Measurements from ENCODE around the gene BCR. TPM values are rescaled to one million over a fixed set of nuclear protein-coding genes. Genes with fewer than 3 reads are reported as not detected.

The BCR gene
- total and polyA plus RNA-seq, 2 donors (not counting 1 experiment from before 2014, with no cell fraction given), result 30.2 to 46.4 TPM

- H4K20me1 ChIP-seq (ENCODE audit: control insufficient read depth, insufficient read depth, low read length, poor library complexity, severe bottlenecking), result peaks cover 57% of the 10 kb centered on the region
- ChIA-PET POLR2A (no interaction called here), CTCF (interaction anchor here (0.5 to 2.3 kb wide), 3 partner anchors 11 to 94 kb away, joined by 3 to 8 read pairs (median 4); no protein-coding TSS in a partner anchor)
- Mint-ChIP-seq H3K9me3 (ENCODE audit: insufficient read depth) (no peaks in the 10 kb centered on the region), H3K27me3 (no peaks in the 10 kb centered on the region), H3K27ac (no peak overlapping the region), H3K4me1 (peaks cover 20% of the 10 kb centered on the region), H3K4me3 (no peak overlapping the region)
- H3K79me2 ChIP-seq (ENCODE audit: control insufficient read depth, insufficient read depth, low read length), result peaks cover 99% of the 10 kb centered on the region
- H3K4me3 ChIP-seq (ENCODE audit: control extremely low read depth in 1 of 5, extremely low read depth in 1 of 5, insufficient read depth in 1 of 5, low read depth in 2 of 5, low read length in 4 of 5), result no peak overlapping the region
- peaks cover 21 to 48% of the 10 kb centered on the region in 2 donors for H3K4me1 ChIP-seq (ENCODE audit: control insufficient read depth in 2 of 2, insufficient read depth in 2 of 2, low read length in 2 of 2)
- H2AFZ ChIP-seq (ENCODE audit: insufficient read depth, low read depth, low read length, poor library complexity, severe bottlenecking), result no peak overlapping the region
- H3K27me3 ChIP-seq (replicated peaks in 1 of 4; ENCODE audit: control extremely low read depth in 1 of 4, control insufficient read depth in 3 of 4, insufficient read depth in 4 of 4, low read length in 3 of 4), result no peaks in the 10 kb centered on the region
- H3K9ac ChIP-seq (ENCODE audit: low read length), result no peak overlapping the region
- no peaks in the 10 kb centered on the region for H3K9me3 ChIP-seq (ENCODE audit: control extremely low read depth in 1 of 3, control insufficient read depth in 2 of 3, insufficient read depth in 1 of 3, low read length in 2 of 3)
- no peak for DNase-seq
- ATAC-seq (ENCODE audit: low read depth), result no peak
- TF ChIP-seq EZH2 (IDR thresholded peaks at IDR 0.05; ENCODE audit: borderline replicate concordance, insufficient read depth, low read depth, low read length, poor library complexity, severe bottlenecking) (no peak), CTCF (IDR thresholded peaks at IDR 0.05) (no peak)
- no peak overlapping the region for H3K27ac ChIP-seq (ENCODE audit: low read length in 2 of 2)
- no peak overlapping the region for H3K4me2 ChIP-seq (replicated peaks; ENCODE audit: low read depth, low read length, poor library complexity, severe bottlenecking)
- 83% methylated on average over 7 of the region's 7 CpGs for WGBS (ENCODE audit: insufficient coverage)
- intact Hi-C loops (cut with micrococcal nuclease), result no loop called here
- H3K36me3 ChIP-seq (replicated peaks in 1 of 2; ENCODE audit: control extremely low read depth in 1 of 2, control insufficient read depth in 1 of 2, extremely low read depth in 1 of 2, insufficient read depth in 2 of 2, low read length in 1 of 2), result peaks cover 0 to 12% of the 10 kb centered on the region in 2 experiments
Measured at GRCh38 chr22:23187871-23188700, 7.8 kb downstream of the BCR start.

- intact Hi-C loops (cut with micrococcal nuclease), result no loop called here
- no peaks in the 10 kb centered on the region for H3K9me3 ChIP-seq (ENCODE audit: control extremely low read depth in 1 of 3, control insufficient read depth in 2 of 3, insufficient read depth in 1 of 3, low read length in 2 of 3)
- TF ChIP-seq EZH2 (IDR thresholded peaks at IDR 0.05; ENCODE audit: borderline replicate concordance, insufficient read depth, low read depth, low read length, poor library complexity, severe bottlenecking), result no peak
- no peak for TF ChIP-seq CTCF (IDR thresholded peaks at IDR 0.05)
- 100% methylated on average over 2 of the region's 9 CpGs for WGBS (ENCODE audit: insufficient coverage)
- H3K79me2 ChIP-seq (ENCODE audit: control insufficient read depth, insufficient read depth, low read length), result peaks cover 98% of the 10 kb centered on the region
- no peaks in the 10 kb centered on the region for H3K27me3 ChIP-seq (replicated peaks in 1 of 4; ENCODE audit: control extremely low read depth in 1 of 4, control insufficient read depth in 3 of 4, insufficient read depth in 4 of 4, low read length in 3 of 4)
- H2AFZ ChIP-seq (ENCODE audit: insufficient read depth, low read depth, low read length, poor library complexity, severe bottlenecking), result no peak overlapping the region
- POLR2A ChIA-PET, result no interaction called here
- H3K4me3 ChIP-seq (ENCODE audit: control extremely low read depth in 1 of 5, extremely low read depth in 1 of 5, insufficient read depth in 1 of 5, low read depth in 2 of 5, low read length in 4 of 5), result no peak overlapping the region
- peaks cover 0 to 24% of the 10 kb centered on the region in 2 donors for H3K4me1 ChIP-seq (ENCODE audit: control insufficient read depth in 2 of 2, insufficient read depth in 2 of 2, low read length in 2 of 2)
- CTCF ChIA-PET, result interaction anchor here (1.2 kb wide), 1 partner anchor 91 kb away, joined by 3 read pairs; no protein-coding TSS in a partner anchor
- peaks cover 0 to 15% of the 10 kb centered on the region in 2 experiments for H3K36me3 ChIP-seq (replicated peaks in 1 of 2; ENCODE audit: control extremely low read depth in 1 of 2, control insufficient read depth in 1 of 2, extremely low read depth in 1 of 2, insufficient read depth in 2 of 2, low read length in 1 of 2)
- H3K4me3 Mint-ChIP-seq, result no peak overlapping the region
- no peaks in the 10 kb centered on the region for H3K9me3 Mint-ChIP-seq (ENCODE audit: insufficient read depth)
- ATAC-seq (ENCODE audit: low read depth) (no peak), DNase-seq (no peak)
- no peak overlapping the region for H3K27ac ChIP-seq (ENCODE audit: low read length in 2 of 2)
- H3K27me3 Mint-ChIP-seq, result no peaks in the 10 kb centered on the region
- peaks cover 8% of the 10 kb centered on the region for H3K4me1 Mint-ChIP-seq
- peaks cover 42% of the 10 kb centered on the region for H4K20me1 ChIP-seq (ENCODE audit: control insufficient read depth, insufficient read depth, low read length, poor library complexity, severe bottlenecking)
- no peak overlapping the region for H3K27ac Mint-ChIP-seq
- H3K4me2 ChIP-seq (replicated peaks; ENCODE audit: low read depth, low read length, poor library complexity, severe bottlenecking), result no peak overlapping the region
- H3K9ac ChIP-seq (ENCODE audit: low read length), result no peak overlapping the region
Measured at GRCh38 chr22:23190526-23190925, 10.2 kb downstream of the BCR start.

Measured in B cell (primary cell).